LNCaP clone FGC (cell line): ENCODE data around the gene FOCAD.

Experiments used
- DNase-seq: peaks from one replicate; pipeline ENCODE4 v3.0.0-alpha.2; 2011; ENCODE audit warnings: low read depth
- H3K4me3 ChIP-seq: 2 replicates; pipeline ENCODE4 v1.5.1; 2011; ENCODE audit warnings: mild to moderate bottlenecking, low read depth, low read length, control low read depth
- TF ChIP-seq, protein P1 (sequence below): IDR thresholded peaks from 2 replicates; pipeline ENCODE4 v1.5.1; 2012; ENCODE audit warnings: mild to moderate bottlenecking; ENCODE audit not compliant: control insufficient read depth, insufficient read depth; ENCODE audit errors: extremely low read depth

The FOCAD gene

GRCh38 chr9:20694248-20694647 lies 10.2 kb downstream of the FOCAD start:
- DNase-seq: no peak
- TF ChIP-seq, protein P1, sequence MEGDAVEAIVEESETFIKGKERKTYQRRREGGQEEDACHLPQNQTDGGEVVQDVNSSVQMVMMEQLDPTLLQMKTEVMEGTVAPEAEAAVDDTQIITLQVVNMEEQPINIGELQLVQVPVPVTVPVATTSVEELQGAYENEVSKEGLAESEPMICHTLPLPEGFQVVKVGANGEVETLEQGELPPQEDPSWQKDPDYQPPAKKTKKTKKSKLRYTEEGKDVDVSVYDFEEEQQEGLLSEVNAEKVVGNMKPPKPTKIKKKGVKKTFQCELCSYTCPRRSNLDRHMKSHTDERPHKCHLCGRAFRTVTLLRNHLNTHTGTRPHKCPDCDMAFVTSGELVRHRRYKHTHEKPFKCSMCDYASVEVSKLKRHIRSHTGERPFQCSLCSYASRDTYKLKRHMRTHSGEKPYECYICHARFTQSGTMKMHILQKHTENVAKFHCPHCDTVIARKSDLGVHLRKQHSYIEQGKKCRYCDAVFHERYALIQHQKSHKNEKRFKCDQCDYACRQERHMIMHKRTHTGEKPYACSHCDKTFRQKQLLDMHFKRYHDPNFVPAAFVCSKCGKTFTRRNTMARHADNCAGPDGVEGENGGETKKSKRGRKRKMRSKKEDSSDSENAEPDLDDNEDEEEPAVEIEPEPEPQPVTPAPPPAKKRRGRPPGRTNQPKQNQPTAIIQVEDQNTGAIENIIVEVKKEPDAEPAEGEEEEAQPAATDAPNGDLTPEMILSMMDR: no peak
- no peak overlapping the region for H3K4me3 ChIP-seq

- H3K4me3 ChIP-seq: no peak overlapping the region
- no peak for DNase-seq
- TF ChIP-seq, protein P1: no peak
Observed at GRCh38 chr9:20697021-20697719, 13.1 kb downstream of the FOCAD start.

DNA sequence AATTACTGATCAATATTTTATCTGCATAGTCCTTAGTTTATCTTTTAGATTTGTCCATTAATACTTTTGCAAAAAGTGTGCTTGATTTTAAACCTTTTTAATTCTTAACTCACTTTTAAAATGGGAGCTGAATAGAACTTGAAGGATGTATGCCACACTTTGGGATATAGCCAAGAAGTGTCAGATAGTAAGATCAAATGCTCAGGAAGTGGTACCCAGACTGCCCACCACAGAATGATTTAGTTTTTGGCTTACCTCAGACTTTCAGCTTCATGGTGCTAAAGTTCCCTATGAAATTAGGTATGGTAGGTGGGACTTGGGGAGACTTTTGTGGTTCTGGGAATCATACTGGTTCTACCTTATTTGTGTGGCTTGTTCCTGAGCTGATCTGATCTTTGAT lies 14.7 kb downstream of the FOCAD start:
- H3K4me3 ChIP-seq: no peak overlapping the region
- TF ChIP-seq, protein P1: no peak
- DNase-seq: no peak

GRCh38 chr9:20701060-20701459 lies 17.0 kb downstream of the FOCAD start:
- TF ChIP-seq, protein P1: no peak
- DNase-seq: peak; percentile 38
- no peak overlapping the region for H3K4me3 ChIP-seq

GRCh38 chr9:20702570-20702969 lies 18.5 kb downstream of the FOCAD start:
- TF ChIP-seq, protein P1: no peak
- DNase-seq: no peak
- no peak overlapping the region for H3K4me3 ChIP-seq

DNA sequence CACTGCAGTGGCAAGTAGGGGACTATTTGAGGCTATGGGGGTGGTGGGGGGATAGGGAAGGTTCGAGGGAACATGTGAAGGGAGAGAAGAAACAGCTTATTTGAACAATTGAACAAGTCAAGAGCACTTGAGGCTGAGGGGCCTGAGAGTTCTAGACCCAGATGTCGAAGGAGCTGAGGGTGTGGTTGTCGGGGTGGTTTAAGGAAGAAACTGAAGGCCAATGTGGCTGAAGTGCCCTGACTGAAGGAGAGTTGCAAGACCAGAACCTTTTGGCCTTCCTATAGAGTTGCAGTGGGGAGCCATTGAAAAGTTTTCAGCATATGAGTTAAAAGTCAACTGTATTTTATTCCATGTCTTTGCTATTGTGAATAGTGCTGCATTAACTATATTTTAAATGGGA lies 19.1 kb downstream of the FOCAD start:
- no peak overlapping the region for H3K4me3 ChIP-seq
- no peak for DNase-seq
- TF ChIP-seq, protein P1: no peak

DNA sequence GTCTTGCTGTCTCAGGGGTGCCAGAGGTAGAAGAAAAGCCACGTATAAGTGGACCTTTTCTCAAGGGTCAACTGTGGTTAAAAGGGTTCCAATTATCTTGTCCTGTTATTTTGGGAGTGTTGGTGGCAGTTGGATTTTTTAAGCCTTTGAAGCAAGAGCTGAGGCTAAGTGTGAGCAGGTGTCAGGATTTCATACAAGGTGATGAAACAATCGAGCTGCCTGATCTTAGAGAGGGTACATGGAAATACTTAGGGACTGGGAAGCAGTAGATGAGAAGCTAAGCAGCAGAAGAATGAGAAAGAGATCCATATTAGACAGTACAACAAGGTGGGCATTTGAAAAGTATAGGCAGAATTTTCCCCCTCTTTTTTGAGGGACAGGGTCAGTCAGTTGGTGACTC lies 23.6 kb downstream of the FOCAD start:
- no peak overlapping the region for H3K4me3 ChIP-seq
- DNase-seq: no peak
- TF ChIP-seq, protein P1: no peak
